Adipocyte (in vitro differentiated cells): ENCODE results near the gene KCNAB1.

Experiments used
- DNase-seq: peaks from one replicate; pipeline ENCODE4 v3.0.0-alpha.2; 2015; ENCODE audit warnings: low read depth
- H3K27me3 ChIP-seq: replicated peaks from 2 replicates; pipeline ENCODE4 v1.7.0; 2013; ENCODE audit warnings: mild to moderate bottlenecking, low read length, moderate library complexity; ENCODE audit not compliant: control insufficient read depth, insufficient read depth
- H3K36me3 ChIP-seq: 2 replicates; pipeline ENCODE4 v1.7.0; 2013; ENCODE audit warnings: low read length, mild to moderate bottlenecking, moderate library complexity; ENCODE audit not compliant: control insufficient read depth, insufficient read depth, severe bottlenecking
- H3K4me1 ChIP-seq: 2 replicates; pipeline ENCODE4 v1.7.0; 2013; ENCODE audit warnings: mild to moderate bottlenecking, low read length, moderate library complexity; ENCODE audit not compliant: control insufficient read depth, insufficient read depth
- H3K4me3 ChIP-seq: 2 replicates; pipeline ENCODE4 v1.7.0; 2013; ENCODE audit warnings: mild to moderate bottlenecking, low read length, moderate library complexity
- H3K9ac ChIP-seq: 2 replicates; pipeline ENCODE4 v1.7.0; 2013; ENCODE audit warnings: mild to moderate bottlenecking, low read length, moderate library complexity
- H3K9me3 ChIP-seq: 2 replicates; pipeline ENCODE4 v1.7.0; 2013; ENCODE audit warnings: mild to moderate bottlenecking, low read length, moderate library complexity; ENCODE audit not compliant: control insufficient read depth

The KCNAB1 gene

DNA sequence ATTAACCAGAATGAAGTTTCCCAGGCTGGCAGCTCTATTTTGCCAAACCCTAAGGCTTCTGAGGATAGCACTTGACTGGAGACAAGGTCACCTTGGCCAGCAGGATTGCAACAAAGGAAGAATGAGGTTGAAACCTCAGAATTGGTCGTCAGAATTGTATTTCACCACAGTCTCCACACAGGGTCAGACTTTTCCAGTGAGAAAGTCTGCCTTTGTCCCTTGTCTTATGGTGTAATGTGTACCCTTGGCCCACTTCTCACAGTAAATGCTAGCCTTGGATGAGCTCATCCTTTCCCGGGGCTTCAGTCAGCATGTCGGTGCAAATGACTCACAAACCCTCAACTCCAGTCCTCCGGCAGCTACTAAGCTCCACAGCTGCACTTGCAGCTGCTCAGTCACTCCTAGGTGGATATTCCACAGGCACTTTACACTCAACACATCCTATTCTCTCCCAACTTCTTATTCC lies 414.8 kb downstream of the KCNAB1 start:
- peaks cover 27% of the 10 kb centered on the region for H3K36me3 ChIP-seq
- H3K27me3 ChIP-seq, result no peaks in the 10 kb centered on the region
- no peak overlapping the region for H3K4me3 ChIP-seq
- no peaks in the 10 kb centered on the region for H3K9me3 ChIP-seq
- H3K9ac ChIP-seq, result peak overlapping the region; percentile 63
- peaks cover 51% of the 10 kb centered on the region for H3K4me1 ChIP-seq
- DNase-seq, result peak; percentile 98

DNA sequence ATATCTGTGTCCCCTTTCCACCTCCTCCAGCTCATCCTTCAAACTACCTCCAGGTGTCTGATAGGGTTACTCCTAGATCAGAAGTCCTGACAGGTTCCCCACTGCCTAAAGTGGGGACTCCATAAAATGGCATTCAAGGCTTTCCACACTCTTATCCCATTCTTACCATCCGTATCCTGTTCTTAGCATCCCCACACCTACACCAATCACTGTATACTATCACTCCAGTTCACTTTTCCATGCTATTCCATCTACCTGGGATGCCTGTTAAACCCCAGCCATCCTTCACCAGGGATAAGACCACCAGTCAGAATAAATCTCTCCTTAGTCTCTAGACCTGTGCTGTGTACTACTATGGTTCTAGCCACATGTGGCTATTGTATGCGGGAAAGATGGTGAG lies 415.4 kb downstream of the KCNAB1 start:
- Histone ChIP-seq H3K9me3 (no peaks in the 10 kb centered on the region), H3K4me1 (peaks cover 54% of the 10 kb centered on the region), H3K4me3 (peak overlapping the region; percentile 17), H3K9ac (peak overlapping the region; percentile 63), H3K36me3 (peaks cover 32% of the 10 kb centered on the region), H3K27me3 (no peaks in the 10 kb centered on the region)
- DNase-seq, result no peak

DNA sequence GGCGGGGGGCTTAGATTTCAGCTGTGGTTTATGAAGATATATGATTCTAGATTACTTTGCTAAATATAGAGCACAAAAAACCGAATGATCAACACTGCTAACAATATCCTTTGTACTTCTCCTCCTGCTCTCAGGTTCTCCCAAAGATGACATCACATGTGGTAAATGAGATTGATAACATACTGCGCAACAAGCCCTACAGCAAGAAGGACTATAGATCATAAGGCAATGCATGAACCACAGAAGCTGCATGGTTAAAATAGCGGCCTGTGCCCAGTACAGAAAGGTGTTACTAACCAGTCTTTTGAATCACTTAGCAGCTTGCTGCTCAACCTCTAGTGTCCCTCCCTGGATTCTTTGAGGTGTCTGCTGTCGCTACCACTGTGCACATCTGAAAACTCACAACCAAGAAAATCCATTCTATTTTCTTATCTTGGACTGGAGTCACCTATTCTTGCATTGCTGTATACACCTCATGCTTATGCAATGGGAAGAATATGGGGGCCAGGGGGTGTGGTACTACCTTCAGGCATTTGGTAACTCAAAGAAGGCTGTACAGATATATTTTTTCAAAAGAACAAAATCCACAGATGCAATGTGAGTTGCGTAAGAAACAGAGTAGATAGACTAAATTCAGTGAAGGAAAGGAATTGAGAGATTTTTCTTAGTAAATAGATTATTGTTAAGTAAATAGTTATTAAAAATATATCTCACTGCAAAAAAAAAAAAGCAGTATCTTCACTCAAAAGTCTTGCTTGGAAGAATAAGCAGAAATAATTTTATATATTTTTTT lies 416.3 kb downstream of the KCNAB1 start:
- Histone ChIP-seq H3K9ac (peak overlapping the region; percentile 63), H3K4me3 (no peak overlapping the region)
- DNase-seq, result peak; percentile 58

DNA sequence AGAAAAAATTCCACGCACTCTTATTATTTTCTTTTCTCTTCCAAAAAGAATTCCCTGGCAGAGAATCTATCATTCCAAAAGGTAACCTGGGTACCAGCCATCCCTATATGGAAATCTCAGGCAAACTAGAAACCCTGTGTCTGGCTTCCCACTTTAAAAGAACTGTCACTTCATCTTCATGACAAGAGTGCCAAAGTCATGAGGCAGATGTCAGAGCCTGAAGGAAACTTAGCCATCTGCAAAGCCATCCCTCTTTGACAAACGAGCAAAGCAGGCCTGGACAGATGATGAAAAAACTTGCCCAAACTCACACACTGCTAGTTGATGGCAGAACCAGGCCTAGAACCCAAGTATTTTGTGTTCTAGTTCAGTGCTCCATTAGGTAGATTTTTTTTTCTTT lies 418.7 kb downstream of the KCNAB1 start:
- Histone ChIP-seq H3K9me3 (no peaks in the 10 kb centered on the region), H3K9ac (no peak overlapping the region), H3K4me3 (no peak overlapping the region), H3K4me1 (peaks cover 69% of the 10 kb centered on the region), H3K36me3 (peaks cover 63% of the 10 kb centered on the region), H3K27me3 (no peaks in the 10 kb centered on the region)
- no peak for DNase-seq

More for the DNA sequence above, 416.3 kb downstream of the KCNAB1 start:
- H3K4me1 ChIP-seq, result peaks cover 63% of the 10 kb centered on the region
- H3K27me3 ChIP-seq, result no peaks in the 10 kb centered on the region
- H3K36me3 ChIP-seq, result peaks cover 41% of the 10 kb centered on the region
- H3K9me3 ChIP-seq, result no peaks in the 10 kb centered on the region

DNA sequence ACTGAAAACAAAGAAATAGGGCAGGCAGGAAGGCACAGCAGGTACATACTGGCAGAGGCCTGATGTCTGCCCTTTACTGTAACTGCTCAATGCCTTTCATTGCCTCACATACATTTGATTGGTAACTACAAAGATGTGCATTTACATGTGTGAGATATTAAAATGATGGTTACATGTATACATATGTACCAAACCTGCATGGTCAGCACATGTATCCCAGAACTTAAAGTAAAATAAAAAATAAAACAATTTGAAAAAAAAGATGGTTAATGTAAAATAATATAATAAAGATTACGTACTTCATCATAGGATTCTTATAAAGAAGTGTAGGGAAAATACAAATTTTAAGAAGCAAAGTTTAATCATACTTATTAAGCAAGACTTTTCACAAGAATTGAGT lies 419.4 kb downstream of the KCNAB1 start:
- Histone ChIP-seq H3K9ac (no peak overlapping the region), H3K9me3 (no peaks in the 10 kb centered on the region), H3K27me3 (no peaks in the 10 kb centered on the region), H3K4me3 (no peak overlapping the region), H3K36me3 (peaks cover 71% of the 10 kb centered on the region), H3K4me1 (peaks cover 68% of the 10 kb centered on the region)
- DNase-seq, result no peak

DNA sequence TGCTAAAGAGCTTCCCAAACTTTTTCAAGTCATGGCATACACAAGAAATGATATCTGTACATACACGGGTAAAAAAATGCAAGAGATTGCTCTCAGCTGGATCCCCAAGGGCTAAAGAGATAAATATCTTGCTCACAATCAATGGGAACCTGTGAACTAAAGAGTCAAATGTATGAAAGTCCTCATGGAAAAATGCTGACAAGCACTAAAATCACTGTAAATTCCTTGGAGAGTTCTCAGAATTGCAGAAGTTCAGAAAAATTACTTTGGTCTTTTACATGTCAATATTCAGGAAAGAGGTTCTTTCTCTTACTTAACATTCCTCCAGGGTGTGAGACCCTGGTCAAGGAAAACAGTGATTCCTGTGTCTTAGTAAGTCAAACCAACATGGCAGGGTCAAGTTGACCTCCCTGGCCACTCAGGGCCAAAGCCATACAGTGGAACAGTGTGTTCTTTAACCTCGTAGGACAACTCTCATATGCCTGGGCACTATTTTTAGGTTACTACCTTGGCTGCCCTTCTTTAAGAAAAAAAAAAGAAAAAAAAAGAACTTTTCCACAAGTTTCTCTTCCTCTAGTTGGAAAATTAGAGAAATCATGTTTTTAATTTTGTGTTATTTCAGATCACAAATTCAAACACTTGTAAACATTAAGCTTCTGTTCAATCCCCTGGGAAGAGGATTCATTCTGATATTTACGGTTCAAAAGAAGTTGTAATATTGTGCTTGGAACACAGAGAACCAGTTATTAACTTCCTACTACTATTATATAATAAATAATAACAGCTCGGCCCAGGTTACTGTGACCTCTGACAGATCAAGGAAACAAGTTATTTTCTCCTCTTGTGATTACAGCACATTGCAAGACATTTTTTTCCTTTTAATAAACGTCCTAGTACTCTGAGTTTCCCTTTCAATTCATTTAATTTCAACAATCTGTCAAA lies 422.0 kb downstream of the KCNAB1 start:
- peaks cover 96% of the 10 kb centered on the region for H3K36me3 ChIP-seq

DNA sequence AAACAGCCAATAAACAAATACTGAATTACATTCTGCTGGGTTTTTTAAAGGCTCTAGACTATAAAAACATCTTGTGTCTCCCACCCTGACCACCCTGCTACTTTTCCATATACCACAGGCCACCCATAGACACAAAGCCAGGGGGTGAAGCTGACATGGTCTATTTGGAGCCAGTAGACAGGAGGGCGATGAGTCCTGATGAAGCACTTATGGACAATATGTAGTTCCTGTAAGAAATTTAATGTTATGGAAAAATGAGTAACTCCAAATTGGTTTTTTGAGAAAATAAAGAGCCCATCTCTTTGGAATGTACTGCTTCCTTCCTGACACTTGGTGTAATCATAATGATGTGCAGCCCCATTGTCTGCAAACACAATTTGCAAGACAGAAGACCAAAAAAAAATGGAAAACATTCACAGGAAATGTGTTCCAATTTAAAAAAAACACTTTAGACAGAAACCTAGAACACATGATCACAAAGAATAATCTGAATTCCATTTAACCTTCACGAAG lies 422.7 kb downstream of the KCNAB1 start:
- DNase-seq, result no peak
- Histone ChIP-seq H3K27me3 (no peaks in the 10 kb centered on the region), H3K4me1 (peaks cover 58% of the 10 kb centered on the region), H3K9ac (peak overlapping the region; percentile 47), H3K36me3 (peaks cover 97% of the 10 kb centered on the region), H3K9me3 (no peaks in the 10 kb centered on the region), H3K4me3 (no peak overlapping the region)

More for the DNA sequence above, 422.0 kb downstream of the KCNAB1 start:
- Histone ChIP-seq H3K27me3 (no peaks in the 10 kb centered on the region), H3K9me3 (no peaks in the 10 kb centered on the region), H3K4me1 (peaks cover 54% of the 10 kb centered on the region), H3K4me3 (no peak overlapping the region), H3K9ac (peak overlapping the region; percentile 47)
- DNase-seq, result no peak

DNA sequence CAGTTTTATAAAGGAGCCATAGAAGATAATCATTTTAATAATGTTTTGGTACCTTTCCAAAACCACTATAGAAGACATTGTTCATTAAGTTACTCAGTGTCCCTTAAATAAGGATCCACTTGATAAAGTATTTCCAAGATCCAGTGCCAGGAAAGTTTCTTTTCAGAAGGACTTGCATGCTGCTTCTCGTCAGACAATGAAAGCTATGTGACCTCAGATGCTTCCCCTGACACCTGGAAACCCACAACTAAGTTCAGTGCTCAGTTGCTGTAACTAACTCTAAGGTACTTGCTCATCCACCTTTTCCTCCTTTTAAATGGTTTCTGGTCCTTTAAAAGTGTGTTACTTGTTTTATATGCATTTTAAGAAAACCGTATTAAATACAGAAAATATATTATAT lies 427.3 kb downstream of the KCNAB1 start:
- Histone ChIP-seq H3K4me3 (peak overlapping the region; percentile 30), H3K36me3 (peaks cover 99% of the 10 kb centered on the region), H3K9ac (no peak overlapping the region), H3K4me1 (peaks cover 82% of the 10 kb centered on the region), H3K27me3 (no peaks in the 10 kb centered on the region), H3K9me3 (no peaks in the 10 kb centered on the region)
- DNase-seq, result peak; percentile 19

DNA sequence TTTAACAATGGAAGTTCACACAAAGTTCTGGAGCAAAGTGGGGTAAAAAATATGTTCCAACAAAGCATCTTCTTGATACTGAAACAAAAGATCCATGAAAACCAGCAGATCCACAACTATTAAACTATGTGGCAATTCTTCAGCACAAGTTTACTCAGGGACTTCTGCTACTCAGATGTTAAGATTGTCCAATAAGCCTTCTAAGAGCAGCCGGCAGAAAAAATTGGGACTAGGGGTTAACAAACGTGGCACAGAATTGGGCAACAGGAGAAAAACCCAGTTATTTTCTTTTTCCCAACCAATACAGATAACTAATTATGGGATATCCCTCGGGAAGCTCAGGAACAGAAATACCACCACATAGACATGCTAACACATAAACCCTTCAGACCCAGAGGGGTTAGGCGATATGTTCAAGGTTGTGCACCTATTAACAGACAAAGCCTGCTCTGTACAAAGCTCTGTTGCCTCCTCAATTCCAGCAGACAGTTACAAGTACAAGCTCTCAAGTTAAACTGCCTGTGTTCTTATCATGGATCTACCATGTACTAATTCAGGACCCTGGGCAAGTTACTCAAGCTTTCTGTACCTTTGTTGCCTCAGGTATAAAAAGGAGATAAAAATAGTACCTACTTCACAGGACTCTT lies 427.8 kb downstream of the KCNAB1 start:
- no peaks in the 10 kb centered on the region for H3K27me3 ChIP-seq
- H3K4me3 ChIP-seq, result peak overlapping the region; percentile 48
- H3K36me3 ChIP-seq, result peaks cover 95% of the 10 kb centered on the region
- DNase-seq, result peak; percentile 32
- no peaks in the 10 kb centered on the region for H3K9me3 ChIP-seq
- H3K4me1 ChIP-seq, result peaks cover 82% of the 10 kb centered on the region
- peak overlapping the region; percentile 66 for H3K9ac ChIP-seq

DNA sequence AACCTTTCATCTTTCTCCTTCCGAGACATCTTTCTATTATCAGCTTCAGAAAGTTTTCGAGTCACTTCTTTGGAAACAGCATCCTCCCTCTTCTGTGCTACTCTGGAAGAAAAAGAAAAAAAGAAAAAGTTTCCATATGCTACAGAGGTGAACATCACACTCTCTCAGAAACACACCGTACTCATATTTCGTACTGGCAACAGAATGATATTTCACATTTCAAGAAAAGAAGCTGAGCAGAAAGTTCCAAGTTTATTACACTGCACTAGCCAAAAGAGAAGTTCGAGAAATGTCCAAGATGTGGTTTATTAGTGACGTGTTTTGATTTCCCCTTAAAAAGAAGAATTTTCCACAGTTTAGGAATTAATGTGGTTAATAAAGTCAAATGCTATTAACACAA lies 428.5 kb downstream of the KCNAB1 start:
- peaks cover 88% of the 10 kb centered on the region for H3K36me3 ChIP-seq

More for the DNA sequence above, 428.5 kb downstream of the KCNAB1 start:
- peak; percentile 25 for DNase-seq
- peaks cover 79% of the 10 kb centered on the region for H3K4me1 ChIP-seq
- no peak overlapping the region for H3K4me3 ChIP-seq
- no peaks in the 10 kb centered on the region for H3K27me3 ChIP-seq
- H3K9ac ChIP-seq, result peak overlapping the region; percentile 66
- no peaks in the 10 kb centered on the region for H3K9me3 ChIP-seq
